NCI-H510A (cell line): Measurements from ENCODE around the gene ATP2B2.

ENCODE experiments used
- DNase-seq: peaks from one replicate; lab custom pipeline; 2025; lab: John Stamatoyannopoulos, UW

The ATP2B2 gene

DNA sequence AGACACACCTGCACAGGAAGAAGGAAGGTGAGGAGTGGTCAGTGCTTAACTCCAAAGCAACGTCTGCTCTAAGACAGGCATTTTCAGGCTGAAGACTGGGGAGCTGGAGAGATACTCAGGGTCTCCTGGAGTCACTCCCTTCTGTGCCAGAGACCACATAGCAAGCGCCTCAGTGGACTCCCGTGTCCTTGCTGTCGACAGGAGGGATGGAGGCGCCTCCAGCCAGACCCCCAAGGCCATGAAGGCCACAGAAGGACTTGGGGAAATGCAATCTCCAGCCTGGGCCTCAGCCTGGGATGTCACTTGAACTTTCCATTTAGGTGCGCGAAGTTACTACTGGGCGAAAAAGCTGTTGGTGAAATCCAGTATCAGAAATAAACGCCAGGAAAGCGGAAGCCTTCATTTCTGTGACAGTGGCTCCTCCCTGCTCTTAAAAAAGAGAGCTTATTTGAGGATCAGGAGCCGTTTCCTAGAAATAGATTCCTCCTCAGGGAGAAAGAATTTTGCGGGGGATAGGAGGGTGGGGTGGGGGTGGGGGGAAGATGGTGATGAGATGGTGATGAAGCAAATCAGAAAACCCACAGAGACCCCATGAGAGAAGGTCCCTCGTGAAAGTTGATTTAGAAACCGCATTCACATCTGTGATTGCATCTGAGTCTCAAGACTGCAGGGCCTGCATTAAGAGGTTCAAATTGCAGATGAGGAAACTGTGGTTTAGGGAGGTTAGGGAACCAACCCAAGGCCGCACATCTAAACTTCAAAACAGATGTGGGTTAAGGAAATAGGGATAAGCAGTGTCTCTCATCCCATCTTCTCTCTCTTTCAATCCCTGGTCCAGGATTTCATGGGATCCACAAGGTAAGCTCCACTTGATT lies 78.8 kb downstream of the ATP2B2 start:
- no peak for DNase-seq

- DNase-seq, result no peak
Measured at GRCh38 chr3:10423171-10423882, 82.1 kb downstream of the ATP2B2 start.

- DNase-seq, result no peak
Measured at GRCh38 chr3:10421996-10422395, 83.4 kb downstream of the ATP2B2 start.

DNA sequence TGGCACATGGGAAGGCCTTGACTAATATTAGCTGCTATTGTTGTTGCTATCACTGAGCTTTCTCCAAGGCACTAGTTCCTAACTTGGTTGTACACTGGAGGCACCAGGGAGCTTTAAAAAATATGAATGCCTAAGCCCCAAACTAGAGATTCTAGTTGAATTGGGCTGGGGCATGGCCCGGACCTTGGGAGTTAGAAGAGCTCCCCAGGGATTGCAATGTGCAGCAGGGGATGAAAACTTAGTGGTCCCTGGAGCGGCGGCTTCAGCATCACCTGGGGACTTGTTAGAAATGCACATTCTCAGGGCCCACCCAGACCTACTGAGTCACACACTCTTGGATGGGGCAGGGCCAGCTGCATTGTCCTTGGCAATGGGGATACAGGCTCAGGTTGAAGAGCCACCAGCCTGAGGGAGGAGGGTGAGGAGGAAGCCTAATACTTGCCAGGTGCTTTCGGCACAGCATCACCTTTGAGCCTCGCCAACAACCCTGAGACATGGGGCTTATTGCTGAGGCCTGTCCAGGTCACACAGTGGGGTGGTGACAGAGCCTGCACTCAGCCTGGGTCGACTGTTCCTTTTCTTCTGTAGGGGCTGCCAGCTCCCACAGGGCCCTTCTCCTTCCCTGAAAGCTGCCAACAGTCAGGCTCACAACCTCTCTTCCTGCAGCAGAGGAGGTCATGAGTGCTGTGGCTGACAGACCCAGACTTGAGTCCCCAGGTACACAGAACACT lies 84.5 kb downstream of the ATP2B2 start:
- DNase-seq, result no peak

GRCh38 chr3:10419637-10420232 lies 85.7 kb downstream of the ATP2B2 start:
- no peak for DNase-seq

GRCh38 chr3:10417847-10418246 lies 87.5 kb downstream of the ATP2B2 start:
- no peak for DNase-seq

DNA sequence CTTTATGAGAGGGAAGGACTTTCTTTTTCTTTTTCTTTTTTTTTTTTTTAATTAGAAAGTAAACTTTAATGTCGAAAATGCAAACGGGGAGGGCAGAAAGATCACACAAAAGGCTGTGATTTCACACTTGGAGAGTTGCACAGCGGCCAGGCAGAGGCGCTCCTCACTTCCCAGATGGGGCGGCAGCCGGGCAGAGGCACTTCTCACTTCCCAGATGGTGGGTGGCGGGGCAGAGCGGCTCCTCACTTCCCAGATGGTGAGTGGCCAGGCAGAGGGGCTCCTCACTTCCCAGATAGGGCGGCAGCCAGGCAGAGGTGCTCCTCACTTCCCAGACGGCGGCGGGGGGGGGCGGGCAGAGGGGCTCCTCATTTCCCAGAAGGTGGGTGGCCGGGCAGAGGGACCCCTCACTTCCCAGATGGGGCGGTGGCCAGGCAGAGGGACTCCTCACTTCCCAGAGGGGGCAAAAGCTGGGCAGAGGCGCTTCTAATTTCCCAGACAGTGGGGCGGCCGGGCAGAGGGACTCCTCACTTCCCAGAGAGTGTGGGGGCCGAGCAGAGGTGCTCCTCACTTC lies 88.6 kb downstream of the ATP2B2 start:
- no peak for DNase-seq

GRCh38 chr3:10413041-10413440 lies 92.3 kb downstream of the ATP2B2 start:
- no peak for DNase-seq

DNA sequence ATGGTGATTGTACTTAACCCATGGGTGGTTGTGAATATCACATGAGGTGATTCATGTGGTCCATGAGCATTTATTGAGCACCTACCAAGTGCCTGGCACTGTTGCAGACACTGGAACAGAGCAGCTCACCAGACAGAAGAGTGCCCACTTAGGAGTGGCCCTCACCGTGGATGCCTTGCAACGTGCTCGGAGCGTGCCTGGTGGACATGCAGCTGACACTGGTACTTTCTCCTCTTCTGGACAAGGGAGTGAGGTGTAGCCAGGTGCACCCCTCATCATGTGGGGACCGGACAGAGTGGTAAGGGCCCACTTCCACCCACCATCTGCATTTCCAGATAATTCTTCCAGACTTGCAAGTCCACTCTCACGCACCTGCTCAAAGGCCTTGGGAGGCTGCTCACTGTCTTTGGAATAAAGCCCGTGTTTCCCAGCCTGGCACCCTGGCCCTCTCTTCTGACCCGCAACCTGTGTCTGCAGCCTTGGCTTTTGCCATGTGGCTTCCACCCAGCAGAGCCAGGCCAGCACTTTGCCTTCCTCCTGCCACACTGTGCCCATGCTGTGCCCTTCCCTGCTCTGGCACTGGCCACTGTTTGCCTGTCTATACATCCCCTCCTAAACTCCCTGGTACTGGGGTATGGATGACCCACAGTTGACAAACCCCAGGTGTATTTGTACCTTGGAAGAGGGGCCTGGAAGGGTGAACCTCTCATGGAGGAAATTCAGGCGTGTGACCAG lies 93.6 kb downstream of the ATP2B2 start:
- DNase-seq, result no peak

DNA sequence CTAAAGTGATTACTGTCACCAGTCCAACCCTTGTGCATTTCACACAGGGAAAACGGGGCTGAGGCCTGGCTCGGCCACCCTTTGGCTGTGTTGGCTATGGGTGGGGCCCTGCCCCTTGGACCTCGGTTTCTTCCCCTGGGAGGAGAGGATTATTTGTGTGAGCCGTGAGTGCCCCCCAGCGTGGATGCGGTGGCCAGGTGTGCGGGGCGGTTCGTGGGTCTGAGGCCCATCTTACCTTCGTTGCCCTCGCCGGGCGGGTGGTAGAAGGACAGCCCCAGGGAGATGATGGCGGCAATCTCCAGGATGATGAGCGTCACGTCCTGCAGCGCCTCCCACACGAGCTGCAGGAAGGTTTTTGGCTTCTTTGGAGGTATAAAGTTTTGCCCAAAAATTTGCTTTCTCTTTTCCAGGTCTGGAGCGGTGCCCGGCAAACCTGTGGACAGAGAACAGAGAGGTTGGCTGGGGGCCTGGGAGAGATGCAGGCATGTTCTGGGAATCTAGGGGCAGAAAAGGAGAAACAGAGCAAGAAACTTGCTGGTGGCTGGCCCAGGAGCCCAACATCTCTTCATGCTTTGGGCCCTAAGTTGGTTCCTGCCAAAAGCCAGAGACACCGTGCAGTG lies 94.9 kb downstream of the ATP2B2 start:
- no peak for DNase-seq

- DNase-seq, result no peak
Measured at GRCh38 chr3:10408680-10409079, 96.7 kb downstream of the ATP2B2 start.

GRCh38 chr3:10407361-10407760 lies 98.0 kb downstream of the ATP2B2 start:
- no peak for DNase-seq

GRCh38 chr3:10406414-10406813 lies 99.0 kb downstream of the ATP2B2 start:
- no peak for DNase-seq

DNA sequence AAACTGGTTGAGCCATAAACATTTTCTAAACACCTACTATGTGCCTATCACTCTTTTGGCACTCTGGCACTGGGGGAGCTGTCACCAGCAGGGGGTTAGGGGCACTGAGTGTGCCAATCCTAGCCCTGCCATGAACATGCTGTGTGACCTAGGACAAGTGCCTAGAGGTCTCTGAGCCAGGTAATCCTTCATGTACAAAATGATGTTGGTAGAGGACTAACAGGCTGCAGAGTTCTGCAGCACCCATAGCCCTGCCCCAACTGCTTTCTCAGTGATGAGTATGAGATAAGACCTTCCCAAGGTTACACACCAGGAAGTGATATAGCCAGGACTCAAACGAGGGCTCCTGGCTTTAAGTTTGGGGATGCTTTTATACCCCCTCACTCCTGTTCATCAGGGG lies 99.6 kb downstream of the ATP2B2 start:
- no peak for DNase-seq

- DNase-seq, result no peak
Measured at GRCh38 chr3:10404876-10405275, 100.5 kb downstream of the ATP2B2 start.

GRCh38 chr3:10404377-10404776 lies 101.0 kb downstream of the ATP2B2 start:
- DNase-seq, result no peak

DNA sequence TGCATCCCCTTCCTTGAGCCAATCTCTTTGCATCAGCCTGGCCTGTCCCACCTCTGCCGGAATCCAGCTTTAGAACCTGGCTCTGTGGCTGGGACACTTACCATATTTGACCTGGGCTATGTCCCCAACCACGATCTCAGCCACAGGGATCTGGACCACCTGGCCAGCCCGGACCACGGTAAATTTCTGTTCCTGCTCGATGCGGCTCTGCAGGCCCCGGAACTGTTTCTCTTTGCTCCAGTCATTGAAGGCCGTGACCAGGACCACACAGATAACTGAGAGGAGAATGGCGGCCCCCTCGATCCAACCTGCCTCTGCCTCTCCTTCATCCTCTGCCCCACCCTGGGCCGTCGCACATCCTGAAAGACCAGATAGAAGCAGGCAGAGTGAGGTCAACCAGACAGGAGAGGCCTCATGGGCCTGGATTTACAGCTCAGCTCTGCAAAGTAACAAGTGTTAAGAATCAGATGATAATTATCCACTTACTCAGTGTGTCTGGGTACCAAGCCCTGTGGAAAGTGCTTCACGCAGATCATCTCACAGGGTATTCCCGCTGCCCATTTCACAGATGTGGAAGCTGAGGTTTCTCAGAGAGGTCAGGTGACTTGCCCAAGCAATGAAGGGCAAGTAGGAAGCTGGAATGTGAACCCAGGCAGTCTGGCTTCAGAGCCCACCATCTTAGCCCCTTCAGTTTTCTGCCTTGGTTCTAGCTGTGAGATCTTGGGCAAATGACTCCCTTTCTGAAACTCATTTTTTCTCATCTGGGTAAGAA lies 103.2 kb downstream of the ATP2B2 start:
- no peak for DNase-seq

DNA sequence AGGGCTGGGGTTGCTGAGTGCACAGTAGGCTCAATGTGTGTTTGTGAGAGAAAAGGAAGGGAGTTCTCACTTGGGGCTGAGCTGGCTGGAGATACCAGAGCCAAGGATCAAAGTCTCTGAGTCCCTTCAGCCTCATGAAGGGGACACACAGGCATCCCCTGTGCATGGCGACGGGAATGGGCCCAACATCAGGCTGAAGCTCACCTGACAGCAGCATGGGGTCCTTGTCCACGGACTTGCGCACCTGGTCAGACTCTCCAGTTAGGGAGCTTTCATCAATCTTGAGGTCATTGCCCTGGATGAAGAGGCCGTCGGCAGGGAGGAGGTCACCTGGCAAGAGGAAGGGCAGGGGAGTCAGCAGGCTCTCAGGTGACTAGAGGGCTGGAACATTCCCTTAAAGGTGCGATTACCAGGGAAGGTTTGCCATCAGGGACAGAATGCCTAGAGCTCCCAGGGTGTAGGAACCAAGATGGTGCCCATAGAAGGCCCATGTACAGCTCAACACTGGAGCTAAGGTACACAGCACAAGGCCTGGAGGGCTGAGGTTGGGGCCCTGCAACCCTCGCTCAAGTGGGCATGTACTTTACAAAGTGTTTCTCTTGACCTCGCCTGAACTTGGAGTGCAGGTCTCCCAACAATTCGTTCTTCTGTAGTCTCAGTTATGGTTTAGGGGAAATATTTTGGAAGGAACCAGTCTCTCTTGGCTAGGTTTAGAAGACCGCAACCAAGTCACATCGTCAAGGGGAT lies 104.5 kb downstream of the ATP2B2 start:
- DNase-seq, result no peak

DNA sequence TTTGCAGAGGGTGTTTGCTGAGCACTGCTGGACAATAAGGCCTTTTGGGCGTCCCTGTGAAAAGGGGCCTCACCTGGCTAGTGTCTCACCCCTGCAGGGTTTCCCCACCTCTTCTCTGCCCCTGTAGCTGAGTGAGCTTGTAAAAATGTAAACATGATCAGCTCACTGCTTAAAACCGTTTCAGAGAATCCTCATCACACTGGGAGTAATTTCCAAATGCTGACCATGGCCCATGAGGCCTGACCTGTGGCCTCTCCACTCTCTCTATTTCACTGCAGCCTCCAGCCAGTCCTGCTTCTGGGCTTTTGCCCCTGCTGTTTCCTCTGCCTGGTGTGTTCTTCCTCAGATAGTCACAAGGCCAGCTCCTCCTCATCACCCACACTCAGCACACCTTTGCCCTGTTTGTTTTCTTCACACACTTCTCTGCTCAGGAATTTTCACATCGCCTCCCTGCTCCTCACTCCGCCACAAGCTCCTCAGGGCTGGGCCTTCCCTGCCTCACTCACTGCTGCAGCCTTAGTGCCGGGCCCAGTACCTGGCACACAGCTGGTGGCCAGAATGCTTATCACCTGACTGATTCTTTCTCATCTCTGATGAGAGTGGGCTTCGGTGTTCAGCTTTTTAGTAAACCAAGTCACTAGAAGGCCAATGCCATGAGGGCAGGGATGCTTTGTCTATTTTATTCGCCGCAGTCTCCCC lies 105.2 kb downstream of the ATP2B2 start:
- no peak for DNase-seq
